Medulla oblongata (tissue), 1 donor: ENCODE results near the gene SPATA22.
"Not testable (repeated sequence)": the region's sequence is repeated elsewhere in the genome, so short reads cannot be mapped to it uniquely, and the experiment has no call there.

Experiments used
- DNase-seq: peaks from one replicate; pipeline ENCODE4 v3.0.0-alpha.2; 2015; ENCODE audit errors: extremely low spot score

SPATA22 gene

GRCh38 chr17:3471599-3471998 lies at the start of gene SPATA22:
Gene SPATA22, minus strand, starts transcription at chr17:3471819. Its CDS starts 2,494 bp downstream, at chr17:3469325.
- no peak for DNase-seq

- not testable (repeated sequence) for DNase-seq
Observed at GRCh38 chr17:3519472-3519871, 47.9 kb upstream of the SPATA22 start.

GRCh38 chr17:3514873-3515272 lies 43.3 kb upstream of the SPATA22 start:
- no peak for DNase-seq

GRCh38 chr17:3514167-3514566 lies 42.5 kb upstream of the SPATA22 start:
- DNase-seq: not testable (repeated sequence)

GRCh38 chr17:3513305-3514035 lies 41.9 kb upstream of the SPATA22 start:
- no peak for DNase-seq

GRCh38 chr17:3512505-3513171 lies 41.0 kb upstream of the SPATA22 start:
- DNase-seq: peak; percentile 94

GRCh38 chr17:3511852-3512504 lies 40.4 kb upstream of the SPATA22 start:
- DNase-seq: no peak

GRCh38 chr17:3510090-3510489 lies 38.5 kb upstream of the SPATA22 start:
- no peak for DNase-seq

GRCh38 chr17:3507869-3508268 lies 36.2 kb upstream of the SPATA22 start:
- DNase-seq: no peak

- no peak for DNase-seq
Observed at GRCh38 chr17:3507071-3507470, 35.5 kb upstream of the SPATA22 start.

- DNase-seq: no peak
Observed at GRCh38 chr17:3506054-3506453, 34.4 kb upstream of the SPATA22 start.

- no peak for DNase-seq
Observed at GRCh38 chr17:3505008-3505407, 33.4 kb upstream of the SPATA22 start.

- DNase-seq: no peak
Observed at GRCh38 chr17:3503285-3503684, 31.7 kb upstream of the SPATA22 start.

- DNase-seq: peak; percentile 81
Observed at GRCh38 chr17:3502466-3502865, 30.8 kb upstream of the SPATA22 start.

- no peak for DNase-seq
Observed at GRCh38 chr17:3501344-3501743, 29.7 kb upstream of the SPATA22 start.

GRCh38 chr17:3497101-3497500 lies 25.5 kb upstream of the SPATA22 start:
- DNase-seq: no peak

- DNase-seq: no peak
Observed at GRCh38 chr17:3485481-3486068, 14.0 kb upstream of the SPATA22 start.

- no peak for DNase-seq
Observed at GRCh38 chr17:3482852-3483251, 11.2 kb upstream of the SPATA22 start.

- DNase-seq: no peak
Observed at GRCh38 chr17:3479988-3480387, 8.4 kb upstream of the SPATA22 start.

GRCh38 chr17:3475812-3476610 lies 4.4 kb upstream of the SPATA22 start, which contains the start of gene ASPA:
Gene ASPA, plus strand, starts transcription at chr17:3475997. Its CDS starts 163 bp downstream, at chr17:3476160.
- peak; percentile 43 for DNase-seq

GRCh38 chr17:3475251-3475685 lies 3.6 kb upstream of the SPATA22 start:
- DNase-seq: peak; percentile 66
